ENCODE data around the gene CRB1. TPM values are rescaled to one million over a fixed set of nuclear protein-coding genes. Genes with fewer than 3 reads are reported as not detected.

CRB1 gene
- total RNA-seq, 1 experiment from 2014 or later: not detected

DNA sequence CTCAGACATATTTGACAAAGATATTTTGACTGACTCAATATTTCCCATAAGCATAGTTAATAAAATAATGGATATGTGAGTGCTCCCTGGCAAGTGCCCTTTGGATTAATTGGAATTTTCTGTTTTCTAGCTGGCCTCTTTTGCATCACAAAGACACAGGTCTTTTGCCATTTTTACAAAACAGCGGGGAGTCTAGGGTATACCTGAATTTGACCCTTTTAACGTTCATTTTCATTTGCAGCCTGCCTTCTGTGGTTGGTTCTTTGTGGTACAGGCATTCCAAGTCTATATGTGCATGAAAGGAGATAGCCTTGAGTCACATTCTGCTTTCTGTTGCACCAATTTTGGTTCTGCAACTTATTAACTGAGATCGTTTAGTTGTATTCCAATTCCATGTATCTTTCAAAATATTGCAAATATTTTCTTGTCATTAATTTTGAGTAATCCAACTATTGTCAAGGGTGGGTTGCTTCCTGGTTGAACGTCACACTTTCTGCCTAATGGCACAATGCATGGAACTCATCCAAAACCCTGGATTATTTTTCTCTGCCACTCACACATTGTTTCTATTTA, 171.7 kb downstream of the CRB1 start:
- Histone ChIP-seq H3K27me3 (ENCODE audit: low read length) (no peaks in the 10 kb centered on the region), H3K9me2 (replicated peaks; ENCODE audit: insufficient read depth, low read length) (no peaks in the 10 kb centered on the region), H3K27ac (ENCODE audit: low read length) (no peak overlapping the region), H2AFZ (ENCODE audit: low read length) (no peak overlapping the region), H3K36me3 (ENCODE audit: insufficient read depth, low read length) (no peaks in the 10 kb centered on the region), H3K9me3 (ENCODE audit: low read length) (no peaks in the 10 kb centered on the region), H3K4me1 (ENCODE audit: low read length) (no peaks in the 10 kb centered on the region), H3K4me2 (ENCODE audit: low read depth, low read length, poor library complexity, severe bottlenecking) (no peak overlapping the region), H3K79me2 (ENCODE audit: low read length) (no peaks in the 10 kb centered on the region), H3K4me3 (ENCODE audit: low read length) (no peak overlapping the region), H4K20me1 (ENCODE audit: insufficient read depth, low read depth, low read length) (no peaks in the 10 kb centered on the region), H3K9ac (ENCODE audit: low read length) (no peak overlapping the region)
- no peak for DNase-seq

DNA sequence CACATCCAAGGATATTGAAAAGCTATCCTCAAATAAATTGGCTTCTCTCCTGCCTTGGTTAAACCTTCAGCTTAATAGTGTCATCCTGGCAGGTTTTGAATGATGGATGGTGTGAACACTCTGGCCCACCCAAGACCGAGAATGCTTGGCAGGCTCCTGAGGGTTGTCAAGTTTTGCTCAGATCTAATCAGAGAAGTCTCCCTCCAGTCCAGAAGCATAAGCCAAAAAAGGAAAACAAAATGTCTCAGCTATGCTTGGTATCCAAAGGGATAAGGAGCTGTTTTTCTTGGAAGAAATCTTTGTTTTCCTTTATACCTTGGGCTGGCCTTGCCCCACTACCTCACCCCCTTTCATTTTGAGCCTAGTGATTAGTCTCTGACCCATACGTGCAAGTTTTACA, 172.7 kb downstream of the CRB1 start:
- no peak for DNase-seq
- Histone ChIP-seq H3K79me2 (ENCODE audit: low read length) (no peaks in the 10 kb centered on the region), H4K20me1 (ENCODE audit: insufficient read depth, low read depth, low read length) (no peaks in the 10 kb centered on the region), H3K9me3 (ENCODE audit: low read length) (no peaks in the 10 kb centered on the region), H3K4me1 (ENCODE audit: low read length) (no peaks in the 10 kb centered on the region), H3K9ac (ENCODE audit: low read length) (no peak overlapping the region), H3K4me3 (ENCODE audit: low read length) (no peak overlapping the region), H3K27me3 (ENCODE audit: low read length) (no peaks in the 10 kb centered on the region), H3K9me2 (replicated peaks; ENCODE audit: insufficient read depth, low read length) (no peaks in the 10 kb centered on the region), H3K4me2 (ENCODE audit: low read depth, low read length, poor library complexity, severe bottlenecking) (no peak overlapping the region), H3K27ac (ENCODE audit: low read length) (no peak overlapping the region), H2AFZ (ENCODE audit: low read length) (no peak overlapping the region), H3K36me3 (ENCODE audit: insufficient read depth, low read length) (no peaks in the 10 kb centered on the region)

DNA sequence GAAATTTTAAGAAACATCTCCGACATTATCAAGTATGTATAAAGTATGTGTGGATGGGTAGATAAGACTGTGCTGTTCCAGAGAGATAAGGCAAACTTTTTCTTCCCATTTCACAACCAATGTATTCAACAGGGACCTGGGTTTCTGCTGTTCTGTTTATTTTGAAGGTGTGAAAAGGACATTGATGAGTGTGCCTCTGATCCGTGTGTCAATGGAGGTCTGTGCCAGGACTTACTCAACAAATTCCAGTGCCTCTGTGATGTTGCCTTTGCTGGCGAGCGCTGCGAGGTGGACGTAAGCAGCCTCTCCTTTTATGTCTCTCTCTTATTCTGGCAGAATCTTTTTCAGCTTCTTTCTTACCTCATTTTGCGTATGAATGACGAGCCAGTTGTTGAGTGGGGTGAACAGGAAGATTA, 174.0 kb downstream of the CRB1 start:
- Histone ChIP-seq H3K9ac (ENCODE audit: low read length) (no peak overlapping the region), H3K36me3 (ENCODE audit: insufficient read depth, low read length) (no peaks in the 10 kb centered on the region), H3K9me2 (replicated peaks; ENCODE audit: insufficient read depth, low read length) (no peaks in the 10 kb centered on the region), H3K4me3 (ENCODE audit: low read length) (no peak overlapping the region), H3K79me2 (ENCODE audit: low read length) (no peaks in the 10 kb centered on the region), H3K4me1 (ENCODE audit: low read length) (no peaks in the 10 kb centered on the region), H3K9me3 (ENCODE audit: low read length) (no peaks in the 10 kb centered on the region), H3K27me3 (ENCODE audit: low read length) (no peaks in the 10 kb centered on the region), H4K20me1 (ENCODE audit: insufficient read depth, low read depth, low read length) (no peaks in the 10 kb centered on the region), H3K4me2 (ENCODE audit: low read depth, low read length, poor library complexity, severe bottlenecking) (no peak overlapping the region), H2AFZ (ENCODE audit: low read length) (no peak overlapping the region), H3K27ac (ENCODE audit: low read length) (no peak overlapping the region)
- no peak for DNase-seq

DNA sequence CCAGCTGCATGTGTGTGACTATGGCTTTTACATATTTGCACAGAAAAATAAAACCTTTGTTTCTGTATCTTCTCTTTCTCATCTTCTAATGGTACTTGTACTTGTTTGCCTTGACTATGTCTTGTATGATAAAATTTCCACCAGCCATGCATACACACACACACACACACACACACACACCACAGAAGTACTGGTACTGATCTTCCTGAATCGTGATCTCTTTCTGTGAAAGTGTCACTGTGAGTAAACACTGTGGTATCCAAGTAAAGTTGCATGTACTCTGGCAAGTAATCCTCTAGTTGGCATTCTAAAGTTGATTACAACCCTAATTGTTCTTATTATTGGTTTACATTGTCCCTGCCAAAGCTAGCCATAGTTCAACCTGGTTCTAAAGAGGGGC, 176.7 kb downstream of the CRB1 start:
- H3K4me1 ChIP-seq (ENCODE audit: low read length): no peaks in the 10 kb centered on the region
- no peak overlapping the region for H2AFZ ChIP-seq (ENCODE audit: low read length)
- no peaks in the 10 kb centered on the region for H4K20me1 ChIP-seq (ENCODE audit: insufficient read depth, low read depth, low read length)
- no peaks in the 10 kb centered on the region for H3K36me3 ChIP-seq (ENCODE audit: insufficient read depth, low read length)
- H3K9me3 ChIP-seq (ENCODE audit: low read length): no peaks in the 10 kb centered on the region
- no peak overlapping the region for H3K9ac ChIP-seq (ENCODE audit: low read length)
- H3K27me3 ChIP-seq (ENCODE audit: low read length): no peaks in the 10 kb centered on the region
- no peak overlapping the region for H3K4me3 ChIP-seq (ENCODE audit: low read length)
- no peaks in the 10 kb centered on the region for H3K9me2 ChIP-seq (replicated peaks; ENCODE audit: insufficient read depth, low read length)
- H3K4me2 ChIP-seq (ENCODE audit: low read depth, low read length, poor library complexity, severe bottlenecking): no peak overlapping the region
- no peaks in the 10 kb centered on the region for H3K79me2 ChIP-seq (ENCODE audit: low read length)
- H3K27ac ChIP-seq (ENCODE audit: low read length): no peak overlapping the region
- DNase-seq: no peak

DNA sequence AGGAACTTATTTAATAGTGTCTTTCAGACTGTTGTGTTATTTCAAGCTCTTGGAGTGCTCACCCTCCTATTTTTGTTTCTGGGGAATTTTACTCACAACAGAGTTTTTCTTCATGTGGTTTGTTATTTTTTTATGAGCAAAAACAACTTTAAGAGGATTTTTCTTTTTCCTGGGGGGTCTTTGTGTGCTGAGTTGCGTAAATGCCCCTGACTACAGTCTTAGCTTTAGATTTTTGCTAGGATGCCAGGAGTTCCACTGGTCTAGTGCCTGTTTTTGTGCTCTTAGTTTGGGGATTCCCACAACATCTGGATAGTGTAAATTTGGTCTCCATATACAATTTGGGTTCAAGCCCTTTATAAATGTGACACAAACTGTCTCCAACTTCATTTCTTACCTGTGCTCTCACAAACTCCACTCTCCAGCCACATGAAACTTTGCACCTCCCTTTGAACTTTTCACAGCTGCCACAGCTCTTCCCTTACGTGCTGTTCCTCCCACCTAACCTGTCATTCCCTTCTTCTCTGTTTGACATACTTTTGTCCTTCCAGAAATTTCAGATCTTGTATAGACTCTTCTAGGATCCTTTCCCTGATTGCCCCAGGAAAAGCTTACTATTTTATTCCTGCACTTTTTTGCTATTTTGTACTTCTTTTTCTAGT, 180.2 kb downstream of the CRB1 start:
- Histone ChIP-seq H3K27me3 (ENCODE audit: low read length) (no peaks in the 10 kb centered on the region), H3K9ac (ENCODE audit: low read length) (no peak overlapping the region), H3K27ac (ENCODE audit: low read length) (no peak overlapping the region), H2AFZ (ENCODE audit: low read length) (no peak overlapping the region), H3K4me3 (ENCODE audit: low read length) (no peak overlapping the region), H3K4me2 (ENCODE audit: low read depth, low read length, poor library complexity, severe bottlenecking) (no peak overlapping the region), H3K9me2 (replicated peaks; ENCODE audit: insufficient read depth, low read length) (no peaks in the 10 kb centered on the region), H3K4me1 (ENCODE audit: low read length) (no peaks in the 10 kb centered on the region), H4K20me1 (ENCODE audit: insufficient read depth, low read depth, low read length) (no peaks in the 10 kb centered on the region), H3K79me2 (ENCODE audit: low read length) (no peaks in the 10 kb centered on the region), H3K9me3 (ENCODE audit: low read length) (no peaks in the 10 kb centered on the region), H3K36me3 (ENCODE audit: insufficient read depth, low read length) (no peaks in the 10 kb centered on the region)
- no peak for DNase-seq

DNA sequence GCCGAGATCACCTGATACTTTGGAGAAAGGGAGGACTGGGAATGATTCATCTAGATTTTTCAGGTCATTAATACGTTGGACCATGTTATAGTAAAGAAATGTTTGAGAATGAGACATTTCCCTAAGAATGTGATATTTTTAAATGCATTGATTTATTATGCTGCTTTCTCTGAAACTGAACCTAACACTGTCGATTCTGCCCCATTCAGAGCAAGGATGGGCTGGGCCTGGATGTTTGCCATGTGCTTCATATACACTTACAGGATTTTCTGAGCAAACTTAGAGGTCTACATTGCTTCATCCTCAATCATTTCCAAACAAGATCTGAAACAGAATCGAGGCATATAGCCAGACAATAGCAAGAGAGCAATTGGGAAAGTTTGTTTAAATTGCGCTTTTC, 183.3 kb downstream of the CRB1 start:
- Histone ChIP-seq H3K9me3 (ENCODE audit: low read length) (no peaks in the 10 kb centered on the region), H2AFZ (ENCODE audit: low read length) (no peak overlapping the region), H3K27me3 (ENCODE audit: low read length) (no peaks in the 10 kb centered on the region), H3K4me2 (ENCODE audit: low read depth, low read length, poor library complexity, severe bottlenecking) (no peak overlapping the region), H3K27ac (ENCODE audit: low read length) (no peak overlapping the region), H3K4me1 (ENCODE audit: low read length) (no peaks in the 10 kb centered on the region), H3K4me3 (ENCODE audit: low read length) (no peak overlapping the region), H3K9ac (ENCODE audit: low read length) (no peak overlapping the region), H4K20me1 (ENCODE audit: insufficient read depth, low read depth, low read length) (no peaks in the 10 kb centered on the region), H3K79me2 (ENCODE audit: low read length) (no peaks in the 10 kb centered on the region), H3K9me2 (replicated peaks; ENCODE audit: insufficient read depth, low read length) (no peaks in the 10 kb centered on the region), H3K36me3 (ENCODE audit: insufficient read depth, low read length) (no peaks in the 10 kb centered on the region)
- DNase-seq: no peak

DNA sequence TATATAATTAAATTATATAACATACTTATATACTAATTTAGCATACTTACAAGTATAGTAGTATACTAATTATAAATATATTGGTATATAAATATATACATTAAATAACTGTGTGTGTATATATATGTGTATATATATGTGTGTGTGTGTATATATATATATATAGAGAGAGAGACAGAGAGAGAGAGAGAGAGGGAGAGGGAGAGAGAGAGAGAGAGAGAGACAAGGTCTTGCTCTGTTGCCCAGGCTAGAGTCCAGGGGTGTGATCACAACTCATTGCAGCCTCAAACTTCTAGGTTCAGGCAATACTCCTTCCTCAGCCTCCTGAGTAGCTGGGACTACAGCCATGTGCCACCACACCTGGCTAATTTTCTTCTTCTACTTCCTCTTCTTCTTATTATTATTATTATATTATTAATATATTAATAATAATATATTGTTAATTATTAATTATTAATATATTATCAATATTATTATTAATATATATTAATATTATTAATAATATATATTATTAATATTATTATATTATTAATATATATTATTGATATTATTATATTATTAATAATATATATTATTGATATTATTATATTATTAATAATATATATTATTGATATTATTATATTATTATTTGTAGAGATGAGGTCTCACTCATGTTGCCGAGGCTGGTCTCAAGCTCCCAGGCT, 185.5 kb downstream of the CRB1 start:
- H4K20me1 ChIP-seq (ENCODE audit: insufficient read depth, low read depth, low read length): no peaks in the 10 kb centered on the region
- no peak overlapping the region for H3K27ac ChIP-seq (ENCODE audit: low read length)
- H3K79me2 ChIP-seq (ENCODE audit: low read length): no peaks in the 10 kb centered on the region
- DNase-seq: no peak
- H3K9ac ChIP-seq (ENCODE audit: low read length): no peak overlapping the region
- H3K27me3 ChIP-seq (ENCODE audit: low read length): no peaks in the 10 kb centered on the region
- H3K9me3 ChIP-seq (ENCODE audit: low read length): no peaks in the 10 kb centered on the region
- H3K4me2 ChIP-seq (ENCODE audit: low read depth, low read length, poor library complexity, severe bottlenecking): no peak overlapping the region
- H3K9me2 ChIP-seq (replicated peaks; ENCODE audit: insufficient read depth, low read length): no peaks in the 10 kb centered on the region
- no peak overlapping the region for H3K4me3 ChIP-seq (ENCODE audit: low read length)
- no peak overlapping the region for H2AFZ ChIP-seq (ENCODE audit: low read length)
- no peaks in the 10 kb centered on the region for H3K36me3 ChIP-seq (ENCODE audit: insufficient read depth, low read length)
- H3K4me1 ChIP-seq (ENCODE audit: low read length): no peaks in the 10 kb centered on the region

DNA sequence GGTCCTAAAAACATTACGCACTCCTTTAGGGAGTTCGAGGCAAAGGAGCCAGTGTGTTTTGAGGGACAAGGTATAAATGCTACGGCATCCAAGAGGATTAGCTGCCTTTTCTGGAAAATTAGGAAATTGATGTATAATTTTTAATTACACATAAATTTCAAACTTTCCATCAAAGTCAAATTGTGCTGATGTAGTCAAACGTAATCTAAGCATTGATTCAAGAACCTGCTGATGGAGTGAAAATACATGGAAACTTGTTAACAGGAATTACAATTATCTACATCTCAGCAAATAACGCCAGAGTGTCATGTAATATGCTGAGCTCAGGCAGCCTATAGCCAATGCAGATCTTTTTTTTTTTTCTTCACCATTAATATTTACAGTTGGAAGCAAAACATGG, 194.5 kb downstream of the CRB1 start:
- Histone ChIP-seq H3K4me2 (ENCODE audit: low read depth, low read length, poor library complexity, severe bottlenecking) (no peak overlapping the region), H3K4me1 (ENCODE audit: low read length) (no peaks in the 10 kb centered on the region), H3K79me2 (ENCODE audit: low read length) (no peaks in the 10 kb centered on the region), H3K9me3 (ENCODE audit: low read length) (no peaks in the 10 kb centered on the region), H3K9ac (ENCODE audit: low read length) (no peak overlapping the region), H3K4me3 (ENCODE audit: low read length) (no peak overlapping the region), H4K20me1 (ENCODE audit: insufficient read depth, low read depth, low read length) (no peaks in the 10 kb centered on the region), H3K27me3 (ENCODE audit: low read length) (no peaks in the 10 kb centered on the region), H3K36me3 (ENCODE audit: insufficient read depth, low read length) (no peaks in the 10 kb centered on the region), H2AFZ (ENCODE audit: low read length) (no peak overlapping the region), H3K9me2 (replicated peaks; ENCODE audit: insufficient read depth, low read length) (no peaks in the 10 kb centered on the region), H3K27ac (ENCODE audit: low read length) (no peak overlapping the region)
- no peak for DNase-seq

Measured in Karpas-422 (cell line).